Natural killer cell (primary cell): Measurements from ENCODE around the gene PKDREJ. TPM values are rescaled to one million over a fixed set of nuclear protein-coding genes. Genes with fewer than 3 reads are reported as not detected.

Experiments used
- ATAC-seq, 3 donors: fragments of 150-1000 bp in 2 of 3; fragments of 200-7000 bp in 1 of 3; cut with Tn5 transposase; 1 replicate in 1 of 3; 2 replicates in 2 of 3; pipeline ENCODE4 v1.10.0; 2021; ENCODE audit warnings: mild to moderate bottlenecking in 2 of 3, moderate library complexity in 2 of 3
- DNase-seq, 2 donors: peaks; one replicate each; pipeline versions ENCODE4 v3.0.0 to v3.0.0-alpha.2; 2013 to 2021; ENCODE audit warnings: mixed read lengths in 1 of 2
- H3K27ac ChIP-seq: one replicate; pipeline ENCODE4 v1.5.1; 2013; ENCODE audit warnings: mild to moderate bottlenecking, low read length
- H3K27me3 ChIP-seq: one replicate; pipeline ENCODE4 v1.6.1; 2013; ENCODE audit warnings: low read length; ENCODE audit not compliant: control insufficient read depth, insufficient read depth
- H3K36me3 ChIP-seq: one replicate; pipeline ENCODE4 v1.6.1; 2013; ENCODE audit warnings: low read length; ENCODE audit not compliant: control insufficient read depth, insufficient read depth
- H3K4me1 ChIP-seq: one replicate; pipeline ENCODE4 v1.6.1; 2013; ENCODE audit warnings: low read length; ENCODE audit not compliant: control insufficient read depth, insufficient read depth
- H3K4me3 ChIP-seq: one replicate; pipeline ENCODE4 v1.5.1; 2013; ENCODE audit warnings: low read length
- H3K9me3 ChIP-seq: one replicate; pipeline ENCODE4 v1.6.1; 2013; ENCODE audit warnings: low read length; ENCODE audit not compliant: control insufficient read depth, insufficient read depth
- H3K27ac Mint-ChIP-seq, 2 donors: one replicate each; pipeline ENCODE4 v1.8.0; 2022; ENCODE audit warnings: mild to moderate bottlenecking in 2 of 2, mixed read lengths in 2 of 2, moderate library complexity in 1 of 2
- H3K27me3 Mint-ChIP-seq, 2 donors: one replicate each; pipeline ENCODE4 v1.8.0; 2022; ENCODE audit warnings: low read depth in 2 of 2, mixed read lengths in 2 of 2
- H3K36me3 Mint-ChIP-seq: one replicate; pipeline ENCODE4 v1.8.0; 2022; ENCODE audit warnings: mixed read lengths
- H3K4me1 Mint-ChIP-seq, 2 donors: one replicate each; pipeline ENCODE4 v1.8.0; 2022; ENCODE audit warnings: mixed read lengths in 2 of 2
- H3K4me3 Mint-ChIP-seq: one replicate; pipeline ENCODE4 v1.8.0; 2022; ENCODE audit warnings: mild to moderate bottlenecking, moderate library complexity, mixed read lengths
- H3K9me3 Mint-ChIP-seq, 2 donors: one replicate each; pipeline ENCODE4 v1.8.0; 2022; ENCODE audit warnings: mixed read lengths in 2 of 2
- CTCF ChIP-seq: fragments of 200-600 bp; IDR thresholded peaks from one replicate; pipeline ENCODE4 v1.8.0; 2022; ENCODE audit warnings: antibody characterized with exemption
- WGBS: methylation state at CpG from one replicate; pipeline ENCODE4 v1.1.7; 2013; ENCODE audit warnings: missing lambda C conversion rate; ENCODE audit not compliant: insufficient coverage; 5-methylcytosine and 5-hydroxymethylcytosine counted together
- intact Hi-C: fragments of 100-400 bp; cut with micrococcal nuclease; formaldehyde crosslinking; loops from one replicate; pipeline ENCODE4 v1.14.2; 2022
- total RNA-seq, 4 donors: library from RNA; stranded (reverse); fragments of 120-200 nt in 1 of 4; gene quantifications; one replicate each; pipeline versions ENCODE4 v1.2.3 to v1.2.4, GENCODE V29; 2013 to 2022

Gene PKDREJ
- total RNA-seq, 3 donors from 2014 or later (not counting 1 experiment from before 2014, with no cell fraction given) = 0.07 to 0.25 (median 0.20) TPM

- 16% methylated on average over 24 of the region's 24 CpGs for WGBS
- no peak for TF ChIP-seq CTCF
- DNase-seq (peak; percentile 64 to 72), ATAC-seq (peak; percentile 43 to 82 (median 72))
- peaks cover 97% of the 10 kb centered on the region for H3K4me1 ChIP-seq
- H3K27me3 ChIP-seq = no peaks in the 10 kb centered on the region
- peaks cover 4% of the 10 kb centered on the region for H3K9me3 ChIP-seq
- H3K36me3 ChIP-seq = peaks cover 68% of the 10 kb centered on the region
- Mint-ChIP-seq H3K4me3 (peak overlapping the region; percentile 88), H3K4me1 (peaks cover 69 to 84% of the 10 kb centered on the region in 2 donors), H3K9me3 (no peaks in the 10 kb centered on the region), H3K36me3 (peaks cover 7% of the 10 kb centered on the region), H3K27ac (peak overlapping the region; percentile 99), H3K27me3 (no peaks in the 10 kb centered on the region)
- peak overlapping the region; percentile 97 for H3K27ac ChIP-seq
- peak overlapping the region; percentile 33 for H3K4me3 ChIP-seq
- intact Hi-C loops = loop anchor here (2.0 to 10.0 kb wide), 4 partner anchors 21 to 973 kb away; partner anchors contain the start of gene CDPF1
Observed at GRCh38 chr22:46287873-46288751, 25.0 kb upstream of the PKDREJ start.

- no peaks in the 10 kb centered on the region for H3K27me3 ChIP-seq
- peak overlapping the region; percentile 88 for H3K4me3 Mint-ChIP-seq
- intact Hi-C loops = loop anchor here (10.0 kb wide), 2 partner anchors 232 to 972 kb away; no protein-coding TSS in a partner anchor
- H3K36me3 ChIP-seq = peaks cover 66% of the 10 kb centered on the region
- TF ChIP-seq CTCF = no peak
- DNase-seq (no peak), ATAC-seq (no peak)
- 91% methylated on average over 15 of the region's 15 CpGs for WGBS
- peak overlapping the region; percentile 99 for H3K27ac Mint-ChIP-seq
- H3K4me1 Mint-ChIP-seq = peaks cover 68 to 81% of the 10 kb centered on the region in 2 donors
- peak overlapping the region; percentile 33 for H3K4me3 ChIP-seq
- peaks cover 97% of the 10 kb centered on the region for H3K4me1 ChIP-seq
- H3K9me3 ChIP-seq = peaks cover 4% of the 10 kb centered on the region
- H3K9me3 Mint-ChIP-seq = no peaks in the 10 kb centered on the region
- peak overlapping the region; percentile 97 for H3K27ac ChIP-seq
- peaks cover 7% of the 10 kb centered on the region for H3K36me3 Mint-ChIP-seq
- no peaks in the 10 kb centered on the region for H3K27me3 Mint-ChIP-seq
Observed at GRCh38 chr22:46286941-46287872, 24.1 kb upstream of the PKDREJ start.

- H3K27me3 ChIP-seq = no peaks in the 10 kb centered on the region
- DNase-seq (no peak), ATAC-seq (no peak)
- Mint-ChIP-seq H3K4me1 (peaks cover 73 to 85% of the 10 kb centered on the region in 2 donors), H3K4me3 (peak overlapping the region; percentile 73), H3K27me3 (no peaks in the 10 kb centered on the region), H3K9me3 (no peaks in the 10 kb centered on the region), H3K27ac (peak overlapping the region; percentile 99), H3K36me3 (peaks cover 7% of the 10 kb centered on the region)
- WGBS = 85% methylated on average over 3 of the region's 3 CpGs
- no peaks in the 10 kb centered on the region for H3K9me3 ChIP-seq
- peak overlapping the region; percentile 27 for H3K27ac ChIP-seq
- no peak overlapping the region for H3K4me3 ChIP-seq
- peaks cover 97% of the 10 kb centered on the region for H3K4me1 ChIP-seq
- intact Hi-C loops = loop anchor here (10.0 kb wide), 2 partner anchors 231 to 971 kb away; no protein-coding TSS in a partner anchor
- TF ChIP-seq CTCF = no peak
- H3K36me3 ChIP-seq = peaks cover 62% of the 10 kb centered on the region
Observed at GRCh38 chr22:46286006-46286405, 22.9 kb upstream of the PKDREJ start.
